ENCODE results near the gene PSD2. TPM values are rescaled to one million over a fixed set of nuclear protein-coding genes. Genes with fewer than 3 reads are reported as not detected.

The PSD2 gene
- total RNA-seq, 1 experiment from 2014 or later: 0.22 TPM

- no CpG with 5 or more reads among the region's 2 CpGs for WGBS (ENCODE audit: extremely low coverage, insufficient read length, low lambda C conversion rate)
- Histone ChIP-seq H2BK120ac (ENCODE audit: low read depth, low read length, poor library complexity, severe bottlenecking) (no peak overlapping the region), H4K8ac (replicated peaks; ENCODE audit: insufficient read length, low read depth, low read length) (no peak overlapping the region), H4K91ac (ENCODE audit: insufficient read length, low read depth, low read length) (no peak overlapping the region), H3K23ac (ENCODE audit: insufficient read length, low read depth, low read length) (no peak overlapping the region), H3K23me2 (ENCODE audit: insufficient read length, low read depth, low read length, poor library complexity, severe bottlenecking) (no peaks in the 10 kb centered on the region), H2BK12ac (ENCODE audit: insufficient read length, low read depth, low read length) (no peak overlapping the region), H4K5ac (ENCODE audit: insufficient read length, low read depth, low read length) (no peak overlapping the region), H3K9ac (ENCODE audit: extremely low read depth, insufficient read length, low read length) (no peak overlapping the region), H3K79me2 (ENCODE audit: insufficient read depth, low read length) (no peaks in the 10 kb centered on the region), H3K4ac (ENCODE audit: low read depth, low read length) (no peak overlapping the region), H3T11ph (ENCODE audit: low read length) (no peak overlapping the region), H3K18ac (ENCODE audit: insufficient read length, low read depth, low read length) (no peak overlapping the region), H3K27ac (ENCODE audit: insufficient read length, low read depth, low read length) (no peak overlapping the region), H3K14ac (ENCODE audit: insufficient read depth, low read length) (no peak overlapping the region), H2BK5ac (ENCODE audit: insufficient read length, low read length) (no peak overlapping the region), H2BK15ac (ENCODE audit: low read depth, low read length) (no peak overlapping the region), H3K79me1 (ENCODE audit: insufficient read depth, low read depth, low read length, poor library complexity, severe bottlenecking) (no peaks in the 10 kb centered on the region), H4K20me1 (ENCODE audit: control insufficient read depth, insufficient read depth, insufficient read length) (peaks cover 3% of the 10 kb centered on the region), H3K27me3 (ENCODE audit: insufficient read depth, low read length) (no peaks in the 10 kb centered on the region), H3K4me2 (ENCODE audit: insufficient read depth, insufficient read length, low read length) (no peak overlapping the region), H2BK20ac (ENCODE audit: low read depth, low read length, poor library complexity, severe bottlenecking) (no peak overlapping the region), H3K4me1 (ENCODE audit: insufficient read depth, low read length) (no peaks in the 10 kb centered on the region), H3K56ac (ENCODE audit: insufficient read length, low read depth, low read length) (no peak overlapping the region), H3K9me3 (ENCODE audit: control insufficient read depth, low read depth, low read length) (no peaks in the 10 kb centered on the region), H2AK5ac (ENCODE audit: insufficient read length, low read length) (no peak overlapping the region), H2AFZ (ENCODE audit: low read length) (no peak overlapping the region)
- Mint-ChIP-seq H3K36me3 (ENCODE audit: insufficient read depth in 1 of 3, low read depth in 3 of 3) (no peaks in the 10 kb centered on the region; a peak in 1 of 7 replicates), H3K27ac (no peak overlapping the region), H3K4me1 (peaks cover under 1 to 7% of the 10 kb centered on the region in 2 experiments; a peak in 1 of 4 replicates), H3K4me3 (no peak overlapping the region), H3K9me3 (no peaks in the 10 kb centered on the region), H3K27me3 (ENCODE audit: low read depth) (peaks cover 53% of the 10 kb centered on the region)
- DNase-seq: no peak
- TF ChIP-seq CTCF (conservative IDR thresholded peaks at IDR 0.05): no peak
Measured at GRCh38 chr5:139886213-139886612, 90.6 kb downstream of the PSD2 start.

All from H9 (cell line).